Neural cell (in vitro differentiated cells): ENCODE data around the gene CRLF1.

Source experiments
- EZH2 ChIP-seq: fragments of 200-600, 300-800 bp; shearing (Covaris generic), sonication (generic); IDR thresholded peaks from 2 replicates; pipeline ENCODE4 v1.6.1; 2014; ENCODE audit warnings: antibody characterized with exemption, low read length, borderline replicate concordance, mild to moderate bottlenecking; ENCODE audit not compliant: insufficient read depth, poor library complexity, severe bottlenecking
- MXI1 ChIP-seq: fragments of 450-650 bp; conservative IDR thresholded peaks from 2 replicates; pipeline ENCODE4 v1.6.1; 2014; ENCODE audit warnings: antibody characterized with exemption, mild to moderate bottlenecking; ENCODE audit not compliant: poor library complexity, severe bottlenecking
- POLR2AphosphoS5 ChIP-seq: IDR thresholded peaks from 2 replicates; pipeline ENCODE4 v1.6.1; 2012
- TF ChIP-seq, protein P1 (sequence below): fragments of 450-650 bp; IDR thresholded peaks from 2 replicates; pipeline ENCODE4 v1.5.1; 2014; ENCODE audit warnings: antibody characterized with exemption, mild to moderate bottlenecking, moderate library complexity; ENCODE audit not compliant: poor library complexity, severe bottlenecking

DNA sequence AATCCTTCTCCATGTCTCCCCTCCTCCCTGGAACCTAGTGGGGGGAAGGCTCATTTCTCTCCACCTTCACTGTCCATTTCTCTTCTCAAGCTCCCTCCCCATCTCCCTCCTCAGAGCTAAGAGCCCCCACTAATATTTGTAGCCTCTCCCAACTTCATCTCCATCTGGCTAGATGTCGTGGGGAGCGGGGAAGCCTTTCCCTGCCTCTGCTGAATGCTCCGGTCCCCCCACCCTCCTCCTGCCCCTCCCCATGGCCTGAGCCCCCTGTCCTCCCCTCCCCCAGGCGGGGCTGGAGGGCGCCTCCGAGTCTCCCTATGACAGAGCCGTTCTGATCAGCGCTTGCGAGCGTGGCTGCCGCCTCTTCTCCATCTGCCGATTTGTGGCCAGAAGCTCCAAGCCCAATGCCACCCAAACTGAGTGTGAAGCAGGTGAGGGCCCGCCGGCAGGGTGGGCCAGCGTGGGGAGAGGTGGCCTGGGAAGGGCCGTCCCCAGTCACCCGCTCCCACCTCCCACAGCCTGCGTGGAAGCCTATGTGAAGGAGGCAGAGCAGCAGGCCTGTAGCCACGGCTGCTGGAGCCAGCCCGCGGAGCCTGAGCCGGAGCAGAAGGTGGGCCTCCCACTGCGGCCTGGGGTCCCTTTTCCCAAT is 7.1 kb upstream of the CRLF1 start:
- TF ChIP-seq, protein P1, sequence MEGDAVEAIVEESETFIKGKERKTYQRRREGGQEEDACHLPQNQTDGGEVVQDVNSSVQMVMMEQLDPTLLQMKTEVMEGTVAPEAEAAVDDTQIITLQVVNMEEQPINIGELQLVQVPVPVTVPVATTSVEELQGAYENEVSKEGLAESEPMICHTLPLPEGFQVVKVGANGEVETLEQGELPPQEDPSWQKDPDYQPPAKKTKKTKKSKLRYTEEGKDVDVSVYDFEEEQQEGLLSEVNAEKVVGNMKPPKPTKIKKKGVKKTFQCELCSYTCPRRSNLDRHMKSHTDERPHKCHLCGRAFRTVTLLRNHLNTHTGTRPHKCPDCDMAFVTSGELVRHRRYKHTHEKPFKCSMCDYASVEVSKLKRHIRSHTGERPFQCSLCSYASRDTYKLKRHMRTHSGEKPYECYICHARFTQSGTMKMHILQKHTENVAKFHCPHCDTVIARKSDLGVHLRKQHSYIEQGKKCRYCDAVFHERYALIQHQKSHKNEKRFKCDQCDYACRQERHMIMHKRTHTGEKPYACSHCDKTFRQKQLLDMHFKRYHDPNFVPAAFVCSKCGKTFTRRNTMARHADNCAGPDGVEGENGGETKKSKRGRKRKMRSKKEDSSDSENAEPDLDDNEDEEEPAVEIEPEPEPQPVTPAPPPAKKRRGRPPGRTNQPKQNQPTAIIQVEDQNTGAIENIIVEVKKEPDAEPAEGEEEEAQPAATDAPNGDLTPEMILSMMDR = no peak
- TF ChIP-seq POLR2AphosphoS5 (no peak), EZH2 (no peak), MXI1 (no peak)
